GM21619 (cell line): ENCODE results near the gene ERC1.
"Not testable (repeated sequence)": the region's sequence is repeated elsewhere in the genome, so short reads cannot be mapped to it uniquely, and the experiment has no call there.

Experiments used
- ATAC-seq: cut with Tn5 transposase; IDR thresholded peaks from one replicate; pipeline ENCODE4 v1.9.1; 2021; ENCODE audit not compliant: unreplicated experiment

ERC1 gene

GRCh38 chr12:981176-981828 is 9.7 kb upstream of the ERC1 start:
- no peak for ATAC-seq

- no peak for ATAC-seq
Measured at GRCh38 chr12:981961-982360, 9.1 kb upstream of the ERC1 start.

GRCh38 chr12:988646-989045 is 2.4 kb upstream of the ERC1 start:
- ATAC-seq = no peak

- no peak for ATAC-seq
Measured at GRCh38 chr12:989051-989450, 2.0 kb upstream of the ERC1 start.

- no peak for ATAC-seq
Measured at GRCh38 chr12:989751-990660, 1.0 kb upstream of the ERC1 start.

GRCh38 chr12:991350-992333 is 619 bp downstream of the ERC1 start:
- ATAC-seq = no peak

GRCh38 chr12:992647-993046 is 1.6 kb downstream of the ERC1 start:
- no peak for ATAC-seq

- ATAC-seq = no peak
Measured at GRCh38 chr12:996881-997280, 5.9 kb downstream of the ERC1 start.

GRCh38 chr12:997505-997904 is 6.5 kb downstream of the ERC1 start:
- no peak for ATAC-seq

GRCh38 chr12:998020-998874 is 7.2 kb downstream of the ERC1 start:
- peak; percentile 64 for ATAC-seq

- not testable (repeated sequence) for ATAC-seq
Measured at GRCh38 chr12:999736-1000135, 8.7 kb downstream of the ERC1 start.

GRCh38 chr12:1001507-1001906 is 10.5 kb downstream of the ERC1 start:
- ATAC-seq = no peak

- ATAC-seq = no peak
Measured at GRCh38 chr12:1003600-1004271, 12.7 kb downstream of the ERC1 start.

GRCh38 chr12:1006255-1006654 is 15.2 kb downstream of the ERC1 start:
- ATAC-seq = no peak

GRCh38 chr12:1007276-1007675 is 16.3 kb downstream of the ERC1 start:
- no peak for ATAC-seq

- no peak for ATAC-seq
Measured at GRCh38 chr12:1007994-1008393, 17.0 kb downstream of the ERC1 start.

GRCh38 chr12:1011091-1011490 is 20.1 kb downstream of the ERC1 start:
- ATAC-seq = no peak

GRCh38 chr12:1013618-1014489 is 22.8 kb downstream of the ERC1 start:
- no peak for ATAC-seq

GRCh38 chr12:1019283-1019682 is 28.3 kb downstream of the ERC1 start:
- no peak for ATAC-seq
